Esophagus squamous epithelium (tissue), 5 donors: ENCODE results near the gene HDAC7. TPM values are rescaled to one million over a fixed set of nuclear protein-coding genes. Genes with fewer than 3 reads are reported as not detected.
A peak's percentile ranks its signal among the peaks of the same experiment; 100 is the strongest.

Experiments used
- DNase-seq: peaks from one replicate; lab custom pipeline; 2025; lab: John Stamatoyannopoulos, UW
- H3K27ac ChIP-seq, 4 donors: fragments of 200-600 bp; sonication (generic); one replicate each; pipeline ENCODE4 v1.5.1; 2016 to 2019; ENCODE audit warnings: mild to moderate bottlenecking in 1 of 4
- H3K27me3 ChIP-seq, 4 donors: fragments of 200-600 bp; sonication (generic); 1 replicate in 3 of 4; 2 replicates in 1 of 4; pipeline versions ENCODE4 v1.5.1 to v1.6.0; 2017 to 2021; ENCODE audit warnings: antibody characterized with exemption in 1 of 4
- H3K36me3 ChIP-seq, 3 donors: fragments of 200-600 bp; sonication (generic); one replicate each; pipeline ENCODE4 v1.5.1; 2016 to 2019
- H3K4me1 ChIP-seq, 3 donors: fragments of 200-600 bp; sonication (generic); one replicate each; pipeline ENCODE4 v1.5.1; 2017 to 2019
- H3K4me3 ChIP-seq, 4 donors: fragments of 200-600 bp; sonication (generic); 1 replicate in 3 of 4; 2 replicates in 1 of 4; pipeline ENCODE4 v1.5.1; 2016 to 2019; ENCODE audit warnings: mild to moderate bottlenecking in 2 of 4, moderate library complexity in 1 of 4
- H3K9me3 ChIP-seq, 3 donors: fragments of 200-600 bp; sonication (generic); one replicate each; pipeline ENCODE4 v1.5.1; 2016 to 2019
- CTCF ChIP-seq, 6 experiments: fragments of 450-650 bp in 4 of 6; fragments of 200-600 bp in 2 of 6; sonication (generic) in 2 of 6; IDR thresholded peaks; one replicate each; pipeline ENCODE4 v1.5.1; 2016 to 2019; ENCODE audit warnings: antibody characterized with exemption in 6 of 6, mild to moderate bottlenecking in 4 of 6, moderate library complexity in 4 of 6
- POLR2A ChIP-seq, 4 donors: fragments of 450-650 bp; IDR thresholded peaks; one replicate each; pipeline ENCODE4 v1.6.1; 2017; ENCODE audit warnings: antibody characterized with exemption in 4 of 4, mild to moderate bottlenecking in 4 of 4, moderate library complexity in 3 of 4
- whole genome bisulfite sequencing, 2 donors: methylation state at CpG; one replicate each; pipeline ENCODE4 v1.1.5; 2018; 5-methylcytosine and 5-hydroxymethylcytosine counted together
- intact Hi-C: fragments of 100-400 bp; cut with DNase I; formaldehyde crosslinking; loops from one replicate; pipeline ENCODE4 v1.15.0; 2022
- total RNA-seq, 4 donors: library from RNA; depleted of rRNA; stranded (reverse); fragments of >200 nt; gene quantifications; one replicate each; pipeline ENCODE4 v1.1.0, GENCODE V29; 2016
- donor health status: DM: yes; HTN: yes; CAD: no.

The HDAC7 gene
- total RNA-seq, 4 donors from 2014 or later = 19.8 to 37.2 (median 24.0) TPM

DNA sequence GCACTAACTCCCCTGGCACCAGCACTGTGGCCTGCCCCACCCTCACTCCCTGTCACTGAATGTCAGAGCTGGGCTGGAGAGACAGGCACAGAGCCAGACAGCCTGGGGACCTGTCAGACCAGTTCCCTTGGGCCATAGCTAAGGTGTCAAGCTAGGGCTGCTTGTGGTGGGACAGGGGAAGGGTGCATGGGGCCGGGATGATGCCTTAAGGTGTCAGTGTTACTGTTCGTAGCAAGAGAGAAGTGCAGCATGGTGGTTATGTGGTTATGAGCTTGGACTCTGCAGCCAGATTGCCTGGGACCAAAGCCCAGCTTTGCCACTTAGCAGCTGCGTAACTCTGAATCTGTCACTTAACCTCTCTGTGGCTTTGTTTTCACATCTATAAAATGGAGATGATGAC lies 64.8 kb downstream of the HDAC7 start:
- 48 to 86% methylated on average over 2 of the region's 3 CpGs for WGBS, 2 donors
- peak overlapping the region; percentile 84 to 93 (median 90) for H3K27ac ChIP-seq
- DNase-seq = no peak
- intact Hi-C loops = no loop called here
- peaks cover 0 to 24% (median under 1%) of the 10 kb centered on the region in 3 donors for H3K36me3 ChIP-seq
- H3K4me3 ChIP-seq = peak overlapping the region in 3 of 4 donors; percentile 7 to 77 (median 70)
- H3K4me1 ChIP-seq = peaks cover 67 to 91% (median 73%) of the 10 kb centered on the region in 3 donors
- no peaks in the 10 kb centered on the region for H3K27me3 ChIP-seq
- H3K9me3 ChIP-seq = no peaks in the 10 kb centered on the region
- no peak for TF ChIP-seq POLR2A (IDR thresholded peaks at IDR 0.05)
- no peak for TF ChIP-seq CTCF (IDR thresholded peaks at IDR 0.05)

GRCh38 chr12:47754126-47754525 lies 65.6 kb downstream of the HDAC7 start:
- TF ChIP-seq POLR2A (IDR thresholded peaks at IDR 0.05) = no peak
- WGBS, 2 donors = 55 to 79% methylated on average over 4 of the region's 4 CpGs
- Histone ChIP-seq H3K36me3 (peaks cover 0 to 31% (median 5%) of the 10 kb centered on the region in 3 donors), H3K27me3 (no peaks in the 10 kb centered on the region), H3K4me1 (peaks cover 61 to 83% (median 66%) of the 10 kb centered on the region in 3 donors), H3K4me3 (peak overlapping the region in 2 of 4 donors; percentile 70 to 77), H3K27ac (peak overlapping the region; percentile 84 to 93 (median 90)), H3K9me3 (no peaks in the 10 kb centered on the region)
- intact Hi-C loops = no loop called here
- DNase-seq = no peak

GRCh38 chr12:47753021-47754001 lies 66.4 kb downstream of the HDAC7 start:
- peak overlapping the region; percentile 84 to 93 (median 90) for H3K27ac ChIP-seq
- no peaks in the 10 kb centered on the region for H3K27me3 ChIP-seq
- peaks cover 0 to 39% (median 5%) of the 10 kb centered on the region in 3 donors for H3K36me3 ChIP-seq
- intact Hi-C loops = no loop called here
- H3K9me3 ChIP-seq = no peaks in the 10 kb centered on the region
- no peak for DNase-seq
- peak overlapping the region in 2 of 4 donors; percentile 3 to 77 for H3K4me3 ChIP-seq
- H3K4me1 ChIP-seq = peaks cover 58 to 77% (median 59%) of the 10 kb centered on the region in 3 donors
- 36 to 37% methylated on average over 6 to 7 of the region's 11 CpGs for WGBS, 2 donors
- TF ChIP-seq CTCF (IDR thresholded peaks at IDR 0.05) = peak in 3 of 6 experiments; percentile 16 to 23 (median 20)
- no peak for TF ChIP-seq POLR2A (IDR thresholded peaks at IDR 0.05)

- peak overlapping the region; percentile 84 to 93 (median 90) for H3K27ac ChIP-seq
- 24 to 53% methylated on average over 3 to 7 of the region's 7 CpGs for WGBS, 2 donors
- no peaks in the 10 kb centered on the region for H3K9me3 ChIP-seq
- intact Hi-C loops = no loop called here
- DNase-seq = no peak
- H3K4me3 ChIP-seq = peak overlapping the region in 1 of 4 donors; percentile 77
- peaks cover 51 to 69% (median 52%) of the 10 kb centered on the region in 3 donors for H3K4me1 ChIP-seq
- TF ChIP-seq POLR2A (IDR thresholded peaks at IDR 0.05) (no peak), CTCF (IDR thresholded peaks at IDR 0.05) (no peak)
- H3K27me3 ChIP-seq = no peaks in the 10 kb centered on the region
- peaks cover 0 to 47% (median 5%) of the 10 kb centered on the region in 3 donors for H3K36me3 ChIP-seq
These were observed 67.2 kb downstream of the HDAC7 start for GRCh38 chr12:47752552-47752951.

- Histone ChIP-seq H3K4me3 (no peak overlapping the region), H3K27ac (peak overlapping the region; percentile 84 to 93 (median 90)), H3K36me3 (peaks cover 0 to 51% (median 5%) of the 10 kb centered on the region in 3 donors), H3K9me3 (no peaks in the 10 kb centered on the region), H3K4me1 (peaks cover 49 to 65% (median 52%) of the 10 kb centered on the region in 3 donors), H3K27me3 (no peaks in the 10 kb centered on the region)
- intact Hi-C loops = no loop called here
- no peak for DNase-seq
- TF ChIP-seq CTCF (IDR thresholded peaks at IDR 0.05) (no peak), POLR2A (IDR thresholded peaks at IDR 0.05) (no peak)
- 59 to 64% methylated on average over 3 to 4 of the region's 4 CpGs for WGBS, 2 donors
These were observed 67.6 kb downstream of the HDAC7 start for GRCh38 chr12:47752121-47752520.
